ENCODE measurements around the gene UGT8.
"Not testable (repeated sequence)": the region's sequence is repeated elsewhere in the genome, so short reads cannot be mapped to it uniquely, and the experiment has no call there.

Gene UGT8

DNA sequence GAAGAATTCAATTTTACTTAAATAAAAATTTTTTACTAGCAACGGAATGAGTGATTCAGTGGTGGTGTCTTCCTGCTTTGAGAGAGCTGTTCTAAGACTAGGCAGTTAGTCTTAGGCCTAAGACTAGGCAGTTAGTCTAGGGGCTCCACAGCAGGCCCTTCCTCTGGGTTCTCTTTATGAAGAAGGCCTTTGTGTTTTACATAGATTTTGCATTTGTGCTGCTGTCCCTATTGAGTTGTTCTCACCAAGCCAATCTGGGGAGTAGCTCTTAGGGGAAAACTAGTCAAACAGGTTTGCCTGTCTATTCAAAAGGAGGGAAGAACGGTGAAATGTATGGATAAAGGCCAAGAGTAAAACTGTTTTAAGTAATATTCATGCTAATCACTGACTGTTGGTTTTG lies 7.6 kb downstream of the UGT8 start:
- DNase-seq (ENCODE audit: low read depth in 2 of 2) = no peak

DNA sequence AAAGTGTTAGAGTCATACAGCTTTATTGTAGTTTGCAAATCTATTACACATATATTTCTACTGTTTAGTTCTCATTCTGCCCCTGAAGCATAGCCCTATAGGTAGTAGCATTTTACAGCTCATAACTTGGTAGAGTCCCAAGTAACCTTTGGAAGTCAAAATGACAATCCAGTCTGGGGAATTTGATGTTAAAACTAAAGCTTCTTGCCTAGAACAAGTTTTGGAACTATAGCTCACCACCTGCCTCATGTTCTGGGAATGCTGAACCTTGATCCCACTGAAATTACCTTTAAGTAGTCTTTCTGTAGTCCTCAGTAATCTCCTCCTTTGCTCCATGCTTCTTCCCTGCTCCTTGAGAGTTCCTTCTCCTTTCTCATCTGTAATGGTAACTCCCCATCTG lies 8.4 kb downstream of the UGT8 start:
- DNase-seq (ENCODE audit: low read depth in 2 of 2) = no peak

DNA sequence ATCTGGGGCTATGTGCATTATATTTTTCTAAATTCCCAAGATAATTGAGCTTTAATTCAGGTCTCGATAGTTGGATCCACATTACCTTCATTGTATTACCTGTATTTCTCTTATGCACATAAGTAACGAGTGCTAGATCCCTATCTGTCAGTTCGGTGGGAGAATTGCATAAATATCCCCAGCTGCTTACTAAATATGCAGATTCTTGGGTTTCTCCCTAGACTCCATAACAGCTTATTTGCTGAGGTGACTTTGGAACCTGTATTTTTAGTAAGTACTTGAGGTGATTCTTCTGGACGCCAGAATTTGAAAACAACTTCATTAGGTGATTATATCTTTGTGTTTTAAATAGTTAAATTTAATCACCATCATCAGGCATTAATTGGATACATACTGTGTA lies 15.0 kb downstream of the UGT8 start:
- DNase-seq (ENCODE audit: low read depth in 2 of 2) = no peak

DNA sequence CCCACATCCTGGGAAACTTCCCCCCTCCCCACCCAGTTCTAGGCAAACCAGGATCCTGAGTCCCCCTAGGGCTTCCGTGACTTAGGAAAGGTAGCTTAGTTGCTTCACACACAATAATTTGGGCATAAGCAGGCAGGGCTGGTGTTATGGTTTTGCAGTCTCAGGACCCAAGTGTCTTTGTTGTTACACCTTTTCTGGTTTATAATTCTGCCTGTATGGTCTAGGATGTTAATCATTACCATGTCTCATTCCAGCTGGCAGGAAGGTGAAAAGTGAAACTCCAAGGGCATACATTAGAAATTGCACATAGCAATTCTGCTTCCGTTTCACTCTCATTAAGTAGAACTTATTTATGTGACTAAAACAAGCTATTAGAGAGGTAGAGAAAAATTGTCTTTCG lies 16.8 kb downstream of the UGT8 start:
- no peak for DNase-seq (ENCODE audit: low read depth in 2 of 2)

DNA sequence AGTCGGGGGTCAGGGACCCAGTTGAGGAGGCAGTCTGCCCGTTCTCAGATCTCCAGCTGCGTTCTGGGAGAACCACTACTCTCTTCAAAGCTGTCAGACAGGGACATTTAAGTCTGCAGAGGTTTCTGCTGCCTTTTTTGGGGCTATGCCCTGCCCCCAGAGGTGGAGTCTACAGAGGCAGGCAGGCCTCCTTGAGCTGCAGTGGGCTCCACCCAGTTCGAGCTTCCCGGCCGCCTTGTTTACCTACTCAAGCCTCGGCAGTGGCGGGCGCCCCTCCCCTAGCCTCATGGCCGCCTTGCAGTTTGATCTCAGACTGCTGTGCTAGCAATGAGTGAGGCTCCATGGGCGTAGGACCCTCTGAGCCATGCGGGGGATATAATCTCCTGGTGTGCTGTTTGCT lies 17.4 kb downstream of the UGT8 start:
- not testable (repeated sequence) for DNase-seq (ENCODE audit: low read depth in 2 of 2)

DNA sequence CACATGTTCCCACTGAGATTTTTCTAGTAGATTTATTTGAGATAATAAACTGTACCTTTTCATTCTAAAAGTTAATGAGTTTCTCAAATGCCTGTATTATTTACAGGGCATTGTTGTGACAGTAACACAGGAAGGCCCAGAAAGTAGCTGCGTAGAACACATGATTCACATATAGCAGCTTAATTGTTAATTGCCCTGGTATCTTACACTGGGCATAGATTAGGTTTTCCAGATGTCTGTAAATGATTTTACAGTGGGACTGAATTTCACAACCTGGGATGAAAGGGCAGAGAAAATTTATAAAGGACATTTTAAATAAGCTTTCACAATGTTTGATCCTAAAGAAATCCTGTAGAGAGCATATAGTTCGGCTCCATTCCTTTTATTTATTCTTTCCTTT lies 27.6 kb downstream of the UGT8 start:
- DNase-seq (ENCODE audit: low read depth in 2 of 2) = no peak

DNA sequence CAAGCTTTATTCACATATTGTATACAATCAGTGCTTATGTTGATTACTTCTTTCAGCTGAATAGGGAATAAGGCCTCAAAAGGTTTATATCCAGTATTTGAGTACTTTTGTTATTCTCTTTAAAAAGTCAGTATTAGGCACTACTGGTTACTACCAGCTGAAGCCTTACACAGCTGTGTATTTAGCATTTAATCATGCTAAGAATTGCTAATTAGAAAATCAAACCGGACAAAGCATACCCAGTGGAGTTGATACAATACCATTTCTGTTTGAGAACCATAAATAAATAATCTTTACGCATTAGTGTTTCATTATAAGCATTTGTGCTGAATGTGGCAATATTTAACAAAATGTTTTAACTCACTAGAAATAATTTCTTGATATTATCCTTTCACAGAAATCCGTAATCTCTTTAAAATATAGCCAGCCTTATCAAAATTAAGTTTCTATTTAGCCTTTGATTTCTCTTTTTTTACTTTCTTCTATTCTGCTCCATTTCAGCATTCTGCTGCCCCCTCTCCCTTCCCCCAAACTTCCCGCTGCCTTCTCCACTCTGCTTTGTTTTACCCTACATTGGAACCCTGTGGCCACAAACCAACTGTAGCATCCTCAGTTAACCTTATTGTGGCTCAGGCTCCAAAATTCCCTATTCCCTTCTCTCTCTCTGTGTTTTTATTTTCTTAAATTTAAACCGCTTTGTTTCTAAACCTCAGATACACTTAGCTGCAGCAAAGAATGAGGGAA lies 37.8 kb downstream of the UGT8 start:
- DNase-seq (ENCODE audit: low read depth in 2 of 2) = no peak

DNA sequence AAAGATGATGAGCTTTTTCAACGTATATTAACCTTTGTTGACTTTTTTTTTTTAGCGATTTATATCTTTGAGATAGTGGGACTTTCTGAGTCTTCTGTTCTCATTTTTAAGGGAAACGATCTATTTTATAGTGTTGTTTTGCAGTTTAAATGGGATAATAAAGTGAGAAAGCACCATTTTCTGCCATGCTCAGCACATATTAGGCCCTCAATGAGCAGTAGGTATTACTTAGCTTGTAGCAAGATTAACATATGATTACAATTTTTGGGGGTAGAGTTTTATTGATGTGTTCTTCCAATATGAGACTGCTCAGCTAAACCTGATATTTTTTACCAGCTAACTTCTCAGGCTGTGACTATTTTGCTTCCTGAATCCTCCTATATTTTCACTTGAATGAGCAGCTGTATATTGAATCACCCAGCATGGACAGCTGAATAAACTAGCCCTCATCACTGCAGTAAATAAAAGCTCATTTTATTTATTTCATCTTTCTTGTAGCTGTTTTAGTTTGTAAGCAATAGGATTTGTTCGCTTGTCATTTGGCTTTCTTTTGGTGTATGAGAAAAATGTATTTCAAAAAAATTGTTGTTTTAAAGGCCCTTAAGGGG lies 43.7 kb downstream of the UGT8 start:
- DNase-seq (ENCODE audit: low read depth in 2 of 2) = no peak

DNA sequence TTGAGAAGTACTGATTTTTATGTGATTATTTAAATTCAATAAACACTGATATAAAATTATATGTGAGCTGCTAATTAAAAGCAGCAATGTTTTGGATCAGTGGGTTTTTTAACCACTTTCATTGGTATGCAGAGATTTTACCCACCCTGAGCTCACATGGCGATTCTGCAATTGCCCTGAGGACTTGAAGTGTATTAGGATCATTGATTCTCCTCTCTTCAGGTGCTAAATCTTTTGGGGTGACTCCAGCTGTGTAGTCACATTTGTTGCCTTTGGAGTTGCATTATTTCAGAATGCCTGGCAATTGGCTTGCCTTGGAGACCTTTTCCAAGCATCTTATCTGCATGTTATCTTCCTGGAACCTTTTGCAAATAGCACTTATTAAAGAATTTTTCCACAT lies 51.3 kb downstream of the UGT8 start:
- DNase-seq (ENCODE audit: low read depth in 2 of 2) = no peak

DNA sequence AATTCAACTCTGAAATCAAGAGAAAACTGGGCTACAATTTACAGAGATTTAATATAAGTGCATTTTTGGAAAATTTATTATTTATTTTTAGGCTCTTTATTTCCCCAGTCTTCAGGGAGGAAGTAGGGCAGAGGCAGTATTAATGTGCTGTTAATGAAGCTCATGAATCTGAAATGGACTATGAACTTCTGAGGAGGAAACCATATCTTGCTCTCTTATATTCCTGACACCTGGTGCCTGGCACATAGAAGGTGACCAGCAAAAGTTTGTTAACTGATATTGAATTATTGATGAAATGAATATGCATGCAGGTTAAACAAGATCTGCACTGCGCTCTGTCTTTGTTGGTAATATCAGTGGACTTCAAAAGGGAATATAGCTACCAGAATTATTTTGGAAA lies 55.1 kb downstream of the UGT8 start:
- no peak for DNase-seq (ENCODE audit: low read depth in 2 of 2)

DNA sequence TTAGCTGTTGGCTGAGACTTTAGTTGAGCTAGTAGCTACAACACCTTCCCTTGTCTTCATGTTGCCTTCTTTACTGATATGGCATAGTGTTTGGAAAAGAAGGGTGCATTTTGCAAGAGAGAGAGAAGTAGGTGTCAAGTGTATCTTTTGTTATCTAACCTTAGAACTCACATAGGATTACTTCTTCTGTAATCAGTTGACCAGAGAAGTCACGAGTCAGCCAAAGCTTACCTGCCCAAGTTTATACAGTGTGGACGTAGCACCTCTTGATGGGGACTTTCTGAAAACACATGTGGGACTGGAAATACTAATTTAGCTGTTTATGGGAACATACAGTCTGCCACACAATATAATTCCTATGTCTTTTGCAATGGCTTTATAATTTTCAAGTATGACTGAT lies 56.0 kb downstream of the UGT8 start:
- no peak for DNase-seq (ENCODE audit: low read depth in 2 of 2)

DNA sequence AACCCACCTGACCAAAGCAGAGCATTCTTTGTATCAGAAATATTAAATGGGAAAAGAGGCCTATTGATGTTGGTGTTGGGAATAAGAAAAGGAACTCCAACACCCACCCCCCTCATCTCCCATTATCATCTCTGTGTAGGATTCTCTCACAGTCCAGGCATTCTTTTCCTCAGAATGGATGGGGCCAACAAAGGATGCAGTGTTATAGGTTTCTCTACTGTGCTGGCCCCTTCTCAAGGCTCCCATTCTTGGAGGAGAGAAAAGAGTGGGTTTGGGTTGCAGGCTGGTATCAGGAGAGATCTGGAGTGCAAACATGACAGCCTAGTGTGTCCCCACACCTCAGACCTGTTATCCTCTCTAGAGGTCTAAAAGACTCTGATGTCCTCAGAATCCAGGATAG lies 59.6 kb downstream of the UGT8 start:
- no peak for DNase-seq (ENCODE audit: low read depth in 2 of 2)

DNA sequence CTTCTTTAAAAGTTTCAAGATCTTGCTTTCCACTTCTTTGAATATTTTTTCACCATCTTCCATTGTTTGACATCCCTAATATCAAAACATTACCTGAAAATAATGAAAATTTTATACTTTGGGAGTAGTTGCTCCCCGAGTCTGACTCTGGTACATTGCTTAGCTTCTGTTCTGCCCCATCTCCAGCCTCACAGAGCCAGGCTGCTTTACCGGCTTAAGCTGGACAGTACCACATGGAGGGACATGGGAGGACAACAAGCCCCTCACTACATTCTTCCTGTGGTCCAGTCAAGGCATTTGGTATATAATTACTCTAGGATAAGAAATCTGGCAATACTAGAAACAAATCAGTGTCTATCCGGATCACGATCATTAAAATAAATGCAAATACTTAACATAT lies 60.2 kb downstream of the UGT8 start:
- DNase-seq (ENCODE audit: low read depth in 2 of 2) = no peak

DNA sequence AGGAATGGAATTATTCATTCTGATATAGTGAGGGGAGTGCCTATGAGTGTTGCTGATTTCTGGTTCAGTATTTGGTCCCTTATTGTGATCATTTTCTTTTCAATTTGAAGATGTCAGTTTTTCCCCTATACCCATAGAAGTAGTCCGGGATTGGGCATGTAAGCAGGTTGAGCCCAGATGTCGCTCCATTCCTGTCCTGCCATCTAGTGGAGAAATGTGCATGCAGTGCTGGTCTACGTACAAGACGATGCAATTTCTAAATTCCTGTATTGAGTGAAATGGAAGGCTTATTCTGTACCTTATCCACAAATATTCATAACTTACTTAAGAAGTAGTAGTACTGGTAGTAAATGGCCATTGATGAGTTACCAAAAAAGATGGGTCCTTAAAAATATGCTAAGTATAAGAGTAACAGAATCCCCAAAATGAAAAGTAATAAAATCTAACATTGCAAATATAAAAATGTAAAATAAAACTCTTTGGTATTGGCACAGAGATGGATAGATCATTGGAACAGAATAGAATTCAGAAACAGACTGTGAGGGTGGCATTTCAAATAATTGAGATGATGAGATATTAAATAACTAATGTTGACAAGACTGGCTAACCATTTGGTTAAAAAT lies 60.9 kb downstream of the UGT8 start:
- DNase-seq (ENCODE audit: low read depth in 2 of 2) = peak; percentile 1 to 17

DNA sequence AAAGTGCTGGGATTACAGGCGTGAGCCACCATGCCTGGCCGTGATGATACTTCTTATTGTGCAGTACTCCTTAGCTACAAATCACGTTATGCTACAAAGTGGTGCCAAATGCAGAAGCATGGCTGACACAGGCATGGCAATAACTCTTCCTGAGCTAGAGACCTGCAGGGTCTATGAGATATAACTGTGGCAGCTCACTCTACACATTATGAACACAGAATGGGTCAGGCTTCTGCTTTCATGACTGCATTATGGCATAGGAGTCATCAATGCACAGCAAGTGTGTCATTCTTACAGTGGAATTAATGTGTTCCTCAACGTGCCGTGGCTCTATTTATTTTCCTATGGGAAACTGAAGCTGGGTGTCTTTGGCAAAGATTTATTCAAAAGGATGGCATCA lies 64.5 kb downstream of the UGT8 start:
- no peak for DNase-seq (ENCODE audit: low read depth in 2 of 2)

DNA sequence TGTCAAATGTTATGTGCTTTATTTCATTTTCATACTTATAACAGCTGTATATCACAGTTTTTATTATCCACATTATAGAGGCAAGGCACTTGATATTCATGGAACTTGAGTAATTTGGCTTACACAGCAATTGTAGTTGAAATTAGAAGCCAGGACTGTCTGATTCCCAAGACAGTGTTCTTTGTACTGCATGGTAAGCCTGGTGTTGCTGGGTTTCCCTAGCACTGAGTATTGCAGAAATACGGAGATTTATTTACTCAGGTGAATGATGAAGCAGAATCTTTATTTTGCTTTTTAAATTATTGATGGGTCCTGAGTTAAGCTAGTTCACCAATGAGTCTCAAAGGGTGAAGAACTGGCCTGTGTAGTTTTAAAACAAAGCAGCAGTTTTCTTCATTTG lies 70.0 kb downstream of the UGT8 start:
- no peak for DNase-seq (ENCODE audit: low read depth in 2 of 2)

DNA sequence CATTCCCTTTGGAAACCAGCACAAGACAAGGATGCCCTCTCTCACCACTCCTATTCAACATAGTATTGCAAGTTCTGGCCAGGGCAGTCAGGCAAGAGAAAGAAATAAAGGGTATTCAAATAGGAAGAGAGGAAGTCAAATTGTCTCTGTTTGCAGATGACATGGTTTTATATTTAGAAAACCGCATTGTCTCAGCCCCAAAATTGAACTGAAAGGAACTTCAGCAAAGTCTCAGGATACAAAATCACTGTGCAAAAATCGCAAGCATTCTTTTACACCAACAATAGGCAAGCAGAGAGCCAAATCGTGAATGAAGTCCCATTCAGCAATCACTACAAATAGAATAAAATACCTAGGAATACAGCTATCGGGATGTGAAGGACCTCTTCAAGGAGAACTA lies 72.1 kb downstream of the UGT8 start:
- DNase-seq (ENCODE audit: low read depth in 2 of 2) = not testable (repeated sequence)

DNA sequence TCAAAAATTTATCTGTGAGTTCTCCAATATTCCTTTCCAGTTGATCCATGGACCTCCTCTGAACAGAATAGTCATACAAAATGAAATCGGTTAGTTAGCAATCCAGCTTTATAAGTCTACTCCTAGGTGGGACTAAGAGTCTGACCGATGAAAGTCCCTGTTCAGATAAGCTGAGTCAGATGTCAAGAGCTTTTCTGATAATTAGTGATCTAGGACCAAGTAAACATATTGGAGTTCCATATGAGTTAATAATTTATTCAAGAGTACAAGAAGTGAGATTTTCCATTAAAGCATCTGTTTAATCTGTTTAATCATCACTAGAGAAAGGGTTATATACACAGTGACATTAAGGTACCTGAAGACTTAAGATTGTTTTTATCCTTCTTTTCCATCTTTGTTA lies 74.7 kb downstream of the UGT8 start:
- no peak for DNase-seq (ENCODE audit: low read depth in 2 of 2)

DNA sequence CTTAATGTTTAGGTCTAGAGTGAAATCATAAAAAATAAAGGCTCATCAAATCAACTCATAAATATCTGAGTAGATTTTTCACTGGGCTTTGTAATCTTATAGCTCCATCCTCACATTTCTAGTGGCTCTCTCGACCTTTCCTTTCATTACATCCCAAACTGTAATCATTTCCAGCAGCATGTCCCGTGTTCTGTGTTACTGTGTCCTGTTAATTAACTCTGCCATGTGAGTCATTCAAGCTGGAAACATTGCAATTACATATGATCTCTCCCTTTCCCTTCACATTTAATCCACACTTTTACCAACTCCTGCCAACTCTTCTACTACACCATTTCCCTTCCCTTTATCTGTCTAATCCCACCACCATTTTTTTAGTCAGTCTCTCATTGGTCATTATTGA lies 75.5 kb downstream of the UGT8 start:
- DNase-seq (ENCODE audit: low read depth in 2 of 2) = no peak

DNA sequence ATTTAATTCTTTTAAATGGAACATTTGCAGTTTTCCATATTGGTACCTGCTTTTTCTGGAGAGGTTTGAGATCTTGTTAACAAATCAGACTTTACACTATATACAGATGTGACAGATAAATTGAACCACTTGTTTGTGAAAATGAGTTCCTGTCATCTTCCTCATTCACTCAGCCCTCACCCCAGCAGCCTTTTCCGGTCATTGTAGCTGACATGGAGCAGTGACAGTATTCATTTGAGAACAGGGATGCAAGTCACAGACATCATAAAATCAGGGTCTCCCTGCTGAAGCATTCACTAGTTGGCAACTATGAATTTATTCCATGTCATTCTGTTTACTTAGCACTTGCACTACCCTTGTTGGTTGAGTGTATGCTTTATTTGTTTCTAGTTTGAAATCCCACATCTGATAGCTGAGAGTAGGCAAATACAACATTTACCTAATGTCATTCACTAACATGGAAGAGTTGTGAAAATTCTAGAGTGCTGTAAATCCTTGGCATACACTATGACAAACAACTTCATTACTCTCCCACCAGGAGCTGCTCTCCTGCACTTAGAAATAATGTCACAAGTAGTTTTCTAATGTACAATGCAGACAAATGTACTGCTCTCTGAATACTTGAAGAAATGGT lies 78.9 kb downstream of the UGT8 start:
- no peak for DNase-seq (ENCODE audit: low read depth in 2 of 2)

DNA sequence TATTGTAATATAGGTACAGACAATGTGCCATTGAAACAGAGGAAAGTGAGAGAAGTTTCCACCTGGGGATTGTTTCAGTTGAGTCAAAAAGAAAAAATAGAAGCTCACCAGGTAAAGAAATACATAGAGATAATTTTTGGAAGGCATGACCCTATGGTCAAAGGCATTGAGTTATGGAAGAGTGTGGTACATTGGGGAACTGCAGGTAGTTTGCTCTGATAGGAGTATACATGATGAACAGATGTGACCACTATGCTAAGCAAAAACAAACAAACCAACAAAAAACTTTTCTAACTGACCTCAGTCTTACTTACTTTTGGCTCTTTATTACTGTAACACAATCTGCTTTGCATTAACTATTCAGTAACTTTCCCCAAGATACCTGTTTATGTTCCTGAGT lies 85.9 kb downstream of the UGT8 start:
- no peak for DNase-seq (ENCODE audit: low read depth in 2 of 2)

DNA sequence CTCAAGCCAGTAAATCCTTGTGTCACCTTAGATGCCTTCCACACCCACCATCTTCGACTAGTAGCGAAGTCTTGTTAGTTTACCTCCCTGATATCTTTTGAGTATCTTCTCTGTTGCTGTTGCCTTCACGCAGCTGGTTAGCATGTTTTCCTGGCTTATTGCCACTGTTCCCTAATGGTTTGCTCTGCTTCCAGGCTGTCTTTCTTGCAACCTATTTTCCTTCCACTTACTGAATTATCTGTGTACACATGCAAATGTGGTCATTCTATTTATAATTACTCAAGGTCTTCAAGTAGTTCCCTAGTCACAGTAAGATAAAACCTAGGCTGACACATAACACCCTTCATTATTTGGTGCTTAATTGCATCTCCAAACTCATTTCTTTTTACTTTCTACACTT lies 89.5 kb downstream of the UGT8 start:
- DNase-seq (ENCODE audit: low read depth in 2 of 2) = no peak

DNA sequence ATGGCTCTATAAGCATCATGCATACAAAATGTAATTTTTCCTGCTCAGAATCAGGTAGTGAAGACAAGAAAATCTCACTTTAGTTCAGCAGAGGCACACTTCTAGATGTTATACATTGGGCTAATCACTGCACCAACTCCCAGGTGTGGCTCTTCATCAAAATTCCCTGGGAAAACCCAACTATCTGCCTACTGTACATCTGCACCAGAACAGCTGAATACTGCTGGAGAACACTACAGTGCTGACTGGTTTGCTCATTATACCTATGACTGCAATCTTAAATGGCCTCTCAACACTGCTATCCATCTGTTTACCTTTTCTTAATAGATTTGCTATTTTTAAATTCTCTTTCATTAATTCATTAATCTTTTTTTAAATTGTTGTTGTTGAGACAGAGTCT lies 92.0 kb downstream of the UGT8 start:
- DNase-seq (ENCODE audit: low read depth in 2 of 2) = no peak

Data from stimulated activated CD4-positive, alpha-beta T cell treated with anti-CD3 and anti-CD28 coated beads, Interleukin-12 subunit alpha, Interleukin-12 subunit beta, amount 100 ng/mL, for 24 hours (primary cell).